ENCODE results near the gene JMJD6. TPM values are rescaled to one million over a fixed set of nuclear protein-coding genes. Genes with fewer than 3 reads are reported as not detected.

JMJD6 gene
- total RNA-seq, 1 experiment from 2014 or later: 28.9 TPM

GRCh38 chr17:76685846-76686245 lies 40.6 kb downstream of the JMJD6 start:
- H3K36me3 Mint-ChIP-seq (ENCODE audit: insufficient read depth in 1 of 3, low read depth in 3 of 3): 0 out of 7 replicates have a peak, but pooled peaks cover 0 to 4% (median 0%) of the 10 kb centered on the region in 3 experiments
- H3K79me2 ChIP-seq (ENCODE audit: insufficient read depth, low read length): no peaks in the 10 kb centered on the region
- H3K27me3 ChIP-seq (ENCODE audit: insufficient read depth, low read length): no peaks in the 10 kb centered on the region
- H3K4me1 ChIP-seq (ENCODE audit: insufficient read depth, low read length): peaks cover 3% of the 10 kb centered on the region; the same call in 1 of the 2 replicates
- TF ChIP-seq, protein P1, sequence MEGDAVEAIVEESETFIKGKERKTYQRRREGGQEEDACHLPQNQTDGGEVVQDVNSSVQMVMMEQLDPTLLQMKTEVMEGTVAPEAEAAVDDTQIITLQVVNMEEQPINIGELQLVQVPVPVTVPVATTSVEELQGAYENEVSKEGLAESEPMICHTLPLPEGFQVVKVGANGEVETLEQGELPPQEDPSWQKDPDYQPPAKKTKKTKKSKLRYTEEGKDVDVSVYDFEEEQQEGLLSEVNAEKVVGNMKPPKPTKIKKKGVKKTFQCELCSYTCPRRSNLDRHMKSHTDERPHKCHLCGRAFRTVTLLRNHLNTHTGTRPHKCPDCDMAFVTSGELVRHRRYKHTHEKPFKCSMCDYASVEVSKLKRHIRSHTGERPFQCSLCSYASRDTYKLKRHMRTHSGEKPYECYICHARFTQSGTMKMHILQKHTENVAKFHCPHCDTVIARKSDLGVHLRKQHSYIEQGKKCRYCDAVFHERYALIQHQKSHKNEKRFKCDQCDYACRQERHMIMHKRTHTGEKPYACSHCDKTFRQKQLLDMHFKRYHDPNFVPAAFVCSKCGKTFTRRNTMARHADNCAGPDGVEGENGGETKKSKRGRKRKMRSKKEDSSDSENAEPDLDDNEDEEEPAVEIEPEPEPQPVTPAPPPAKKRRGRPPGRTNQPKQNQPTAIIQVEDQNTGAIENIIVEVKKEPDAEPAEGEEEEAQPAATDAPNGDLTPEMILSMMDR (conservative IDR thresholded peaks at IDR 0.05): no peak
- H3K56ac ChIP-seq (ENCODE audit: insufficient read length, low read depth, low read length): no peak overlapping the region
- H3K9me3 ChIP-seq (ENCODE audit: control insufficient read depth, low read depth, low read length): no peaks in the 10 kb centered on the region
- H3K4me2 ChIP-seq (ENCODE audit: insufficient read depth, insufficient read length, low read length): no peak overlapping the region
- H4K91ac ChIP-seq (ENCODE audit: insufficient read length, low read depth, low read length): no peak overlapping the region
- no peak overlapping the region for H3K23ac ChIP-seq (ENCODE audit: insufficient read length, low read depth, low read length)
- H3K27ac Mint-ChIP-seq: no peak overlapping the region
- no peak overlapping the region for H2BK20ac ChIP-seq (ENCODE audit: low read depth, low read length, poor library complexity, severe bottlenecking)
- H2BK5ac ChIP-seq (ENCODE audit: insufficient read length, low read length): no peak overlapping the region
- no peak overlapping the region for H3K27ac ChIP-seq (ENCODE audit: insufficient read length, low read depth, low read length)
- peaks cover 27 to 47% of the 10 kb centered on the region in 2 experiments for H3K4me1 Mint-ChIP-seq
- H3K23me2 ChIP-seq (ENCODE audit: insufficient read length, low read depth, low read length, poor library complexity, severe bottlenecking): no peaks in the 10 kb centered on the region
- no peak overlapping the region for H4K5ac ChIP-seq (ENCODE audit: insufficient read length, low read depth, low read length)
- H3K4ac ChIP-seq (ENCODE audit: low read depth, low read length): no peak overlapping the region
- no peak overlapping the region for H2BK120ac ChIP-seq (ENCODE audit: low read depth, low read length, poor library complexity, severe bottlenecking)
- no peaks in the 10 kb centered on the region for H4K20me1 ChIP-seq (ENCODE audit: control insufficient read depth, insufficient read depth, insufficient read length)
- no peak overlapping the region for H3K14ac ChIP-seq (ENCODE audit: insufficient read depth, low read length)
- no peak overlapping the region for H2AK5ac ChIP-seq (ENCODE audit: insufficient read length, low read length)
- no peak overlapping the region for H3K18ac ChIP-seq (ENCODE audit: insufficient read length, low read depth, low read length)
- no peak overlapping the region for H2BK12ac ChIP-seq (ENCODE audit: insufficient read length, low read depth, low read length)
- H3K79me1 ChIP-seq (ENCODE audit: insufficient read depth, low read depth, low read length, poor library complexity, severe bottlenecking): no peaks in the 10 kb centered on the region
- no peak overlapping the region for H3T11ph ChIP-seq (ENCODE audit: low read length)
- H3K4me3 Mint-ChIP-seq: no peak overlapping the region
- DNase-seq: no peak
- H3K9me3 Mint-ChIP-seq: no peaks in the 10 kb centered on the region; a peak in 1 of 5 replicates
- no peak overlapping the region for H2AFZ ChIP-seq (ENCODE audit: low read length)
- H2BK15ac ChIP-seq (ENCODE audit: low read depth, low read length): no peak overlapping the region
- no peaks in the 10 kb centered on the region for H3K27me3 Mint-ChIP-seq (ENCODE audit: low read depth)
- H4K8ac ChIP-seq (replicated peaks; ENCODE audit: insufficient read length, low read depth, low read length): no peak overlapping the region
- H3K9ac ChIP-seq (ENCODE audit: extremely low read depth, insufficient read length, low read length): no peak overlapping the region
- no CpG with 5 or more reads among the region's 8 CpGs for WGBS (ENCODE audit: extremely low coverage, insufficient read length, low lambda C conversion rate)

Measured in H9 (cell line).